ENCODE data around the gene PDE7B.

The PDE7B gene

GRCh38 chr6:136157743-136158142, 306.2 kb downstream of the PDE7B start:
- ChIA-PET CTCF (interaction anchor here (0.9 kb wide), 1 partner anchor 16 kb away, joined by 4 read pairs; no protein-coding TSS in a partner anchor), POLR2A (no interaction called here)
- TF ChIP-seq CTCF (IDR thresholded peaks at IDR 0.05; ENCODE audit: control extremely low read depth, extremely low read depth, low read depth, missing control alignments) = no peak

DNA sequence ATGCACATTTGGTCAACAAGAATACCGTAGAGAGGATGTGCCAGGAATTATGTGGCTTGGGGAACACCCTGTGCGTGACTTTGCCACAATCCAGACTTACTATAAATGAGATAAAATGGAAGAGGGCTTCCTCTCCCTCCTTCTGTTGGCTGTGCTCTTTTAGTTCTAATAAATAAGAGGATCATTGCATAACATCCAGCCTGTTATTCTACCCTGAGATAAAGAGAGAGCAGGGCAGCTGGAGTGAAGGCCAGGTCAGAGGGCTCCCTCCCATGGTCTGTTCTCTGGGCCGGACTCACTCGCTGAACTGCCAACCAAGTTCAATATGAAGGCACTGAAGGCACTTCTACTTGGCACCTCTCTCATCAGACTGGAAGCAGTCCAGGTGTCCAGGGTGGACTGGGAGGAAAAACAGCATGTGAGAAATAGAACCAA, 306.9 kb downstream of the PDE7B start:
- ChIA-PET POLR2A (no interaction called here), CTCF (interaction anchor here (1.2 kb wide), 1 partner anchor 8 kb away, joined by 3 read pairs; no protein-coding TSS in a partner anchor)
- no peak for TF ChIP-seq CTCF (IDR thresholded peaks at IDR 0.05; ENCODE audit: control extremely low read depth, extremely low read depth, low read depth, missing control alignments)
- DNase-seq (ENCODE audit: extremely low spot score) = no peak

More at GRCh38 chr6:136157743-136158142, 306.2 kb downstream of the PDE7B start:
- DNase-seq (ENCODE audit: extremely low spot score) = no peak

DNA sequence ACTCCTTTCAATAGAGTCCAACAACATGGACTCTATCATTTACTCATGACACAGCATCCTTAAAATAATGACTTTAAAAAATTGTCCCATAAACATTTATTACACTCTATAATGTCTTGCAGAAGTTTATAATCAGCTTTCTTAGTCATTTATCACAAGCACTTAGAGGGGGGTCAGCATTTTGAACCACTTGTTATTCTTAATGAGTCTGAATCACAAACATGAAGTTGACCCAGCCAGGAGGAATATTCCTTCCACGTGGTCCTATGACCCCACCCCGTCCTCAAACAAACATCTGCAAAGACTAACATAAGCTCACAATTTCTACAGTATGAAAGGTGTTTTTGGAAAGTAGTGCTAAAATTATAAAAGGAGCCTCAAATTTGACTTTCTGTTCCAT, 307.5 kb downstream of the PDE7B start:
- no peak for TF ChIP-seq CTCF (IDR thresholded peaks at IDR 0.05; ENCODE audit: control extremely low read depth, extremely low read depth, low read depth, missing control alignments)
- ChIA-PET POLR2A (no interaction called here), CTCF (interaction anchor here (1.2 kb wide), 1 partner anchor 9 kb away, joined by 3 read pairs; no protein-coding TSS in a partner anchor)
- DNase-seq (ENCODE audit: extremely low spot score) = no peak

GRCh38 chr6:136160250-136160649, 308.7 kb downstream of the PDE7B start:
- TF ChIP-seq CTCF (IDR thresholded peaks at IDR 0.05; ENCODE audit: control extremely low read depth, extremely low read depth, low read depth, missing control alignments) = no peak
- no peak for DNase-seq (ENCODE audit: extremely low spot score)
- CTCF ChIA-PET = no interaction called here
- POLR2A ChIA-PET = no interaction called here

- TF ChIP-seq CTCF (IDR thresholded peaks at IDR 0.05; ENCODE audit: control extremely low read depth, extremely low read depth, low read depth, missing control alignments) = no peak
- CTCF ChIA-PET = no interaction called here
- POLR2A ChIA-PET = no interaction called here
- DNase-seq (ENCODE audit: extremely low spot score) = no peak
Observed at GRCh38 chr6:136161950-136162349, 310.4 kb downstream of the PDE7B start.

DNA sequence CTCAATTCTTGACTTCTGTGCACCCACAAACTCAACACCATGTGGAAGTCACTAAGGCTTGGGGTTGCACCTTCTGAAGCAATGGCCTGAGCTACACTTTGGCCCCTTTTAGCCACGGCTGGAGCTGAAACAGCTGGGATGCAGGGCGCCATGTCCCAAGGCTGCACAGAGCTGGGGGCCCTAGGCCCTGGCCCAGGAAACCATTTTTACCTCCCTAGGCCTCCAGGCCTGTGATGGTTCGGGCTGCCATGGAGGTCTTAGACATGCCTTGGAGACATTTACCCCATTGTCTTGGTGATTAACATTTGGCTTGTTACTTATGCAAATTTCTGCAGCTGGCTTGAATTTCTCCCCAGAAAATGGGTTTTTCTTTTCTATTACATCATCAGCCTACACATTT, 311.8 kb downstream of the PDE7B start:
- CTCF ChIA-PET = no interaction called here
- TF ChIP-seq CTCF (IDR thresholded peaks at IDR 0.05; ENCODE audit: control extremely low read depth, extremely low read depth, low read depth, missing control alignments) = no peak
- POLR2A ChIA-PET = no interaction called here
- no peak for DNase-seq (ENCODE audit: extremely low spot score)

GRCh38 chr6:136166815-136167214, 315.3 kb downstream of the PDE7B start:
- DNase-seq (ENCODE audit: extremely low spot score) = no peak
- ChIA-PET POLR2A (no interaction called here), CTCF (no interaction called here)
- TF ChIP-seq CTCF (IDR thresholded peaks at IDR 0.05; ENCODE audit: control extremely low read depth, extremely low read depth, low read depth, missing control alignments) = no peak

Data from GM10248 (cell line).